Measurements from ENCODE around the gene HENMT1.

Gene HENMT1

GRCh38 chr1:108664481-108664880 lies 3.6 kb upstream of the HENMT1 start:
- Histone ChIP-seq H3K36me3 (ENCODE audit: insufficient read depth) (no peaks in the 10 kb centered on the region), H3K9ac (no peak overlapping the region), H3K27ac (no peak overlapping the region), H3K4me1 (ENCODE audit: low read depth, poor library complexity, severe bottlenecking) (no peaks in the 10 kb centered on the region), H4K20me1 (ENCODE audit: insufficient read depth) (no peaks in the 10 kb centered on the region), H3K79me2 (ENCODE audit: insufficient read depth, low read depth) (no peaks in the 10 kb centered on the region), H3K27me3 (ENCODE audit: insufficient read depth, low read depth) (no peaks in the 10 kb centered on the region), H3K4me3 (IDR thresholded peaks at IDR 0.05; ENCODE audit: insufficient read depth, low read depth, low read length) (no peak overlapping the region), H3K4me2 (no peak overlapping the region), H2AFZ (ENCODE audit: low read depth) (no peak overlapping the region)
- TF ChIP-seq, protein P1, sequence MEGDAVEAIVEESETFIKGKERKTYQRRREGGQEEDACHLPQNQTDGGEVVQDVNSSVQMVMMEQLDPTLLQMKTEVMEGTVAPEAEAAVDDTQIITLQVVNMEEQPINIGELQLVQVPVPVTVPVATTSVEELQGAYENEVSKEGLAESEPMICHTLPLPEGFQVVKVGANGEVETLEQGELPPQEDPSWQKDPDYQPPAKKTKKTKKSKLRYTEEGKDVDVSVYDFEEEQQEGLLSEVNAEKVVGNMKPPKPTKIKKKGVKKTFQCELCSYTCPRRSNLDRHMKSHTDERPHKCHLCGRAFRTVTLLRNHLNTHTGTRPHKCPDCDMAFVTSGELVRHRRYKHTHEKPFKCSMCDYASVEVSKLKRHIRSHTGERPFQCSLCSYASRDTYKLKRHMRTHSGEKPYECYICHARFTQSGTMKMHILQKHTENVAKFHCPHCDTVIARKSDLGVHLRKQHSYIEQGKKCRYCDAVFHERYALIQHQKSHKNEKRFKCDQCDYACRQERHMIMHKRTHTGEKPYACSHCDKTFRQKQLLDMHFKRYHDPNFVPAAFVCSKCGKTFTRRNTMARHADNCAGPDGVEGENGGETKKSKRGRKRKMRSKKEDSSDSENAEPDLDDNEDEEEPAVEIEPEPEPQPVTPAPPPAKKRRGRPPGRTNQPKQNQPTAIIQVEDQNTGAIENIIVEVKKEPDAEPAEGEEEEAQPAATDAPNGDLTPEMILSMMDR (conservative IDR thresholded peaks at IDR 0.05; ENCODE audit: low read depth, low read length): no peak

- Histone ChIP-seq H2AFZ (ENCODE audit: low read depth) (no peak overlapping the region), H3K27ac (no peak overlapping the region), H3K4me1 (ENCODE audit: low read depth, poor library complexity, severe bottlenecking) (no peaks in the 10 kb centered on the region), H3K4me3 (IDR thresholded peaks at IDR 0.05; ENCODE audit: insufficient read depth, low read depth, low read length) (no peak overlapping the region), H3K36me3 (ENCODE audit: insufficient read depth) (no peaks in the 10 kb centered on the region), H3K27me3 (ENCODE audit: insufficient read depth, low read depth) (no peaks in the 10 kb centered on the region), H3K9ac (no peak overlapping the region), H4K20me1 (ENCODE audit: insufficient read depth) (no peaks in the 10 kb centered on the region), H3K4me2 (no peak overlapping the region), H3K79me2 (ENCODE audit: insufficient read depth, low read depth) (no peaks in the 10 kb centered on the region)
- TF ChIP-seq, protein P1 (conservative IDR thresholded peaks at IDR 0.05; ENCODE audit: low read depth, low read length): no peak
Observed at GRCh38 chr1:108663074-108663473, 2.2 kb upstream of the HENMT1 start.

- no peak overlapping the region for H3K4me2 ChIP-seq
- no peaks in the 10 kb centered on the region for H3K36me3 ChIP-seq (ENCODE audit: insufficient read depth)
- TF ChIP-seq, protein P1 (conservative IDR thresholded peaks at IDR 0.05; ENCODE audit: low read depth, low read length): no peak
- no peaks in the 10 kb centered on the region for H3K4me1 ChIP-seq (ENCODE audit: low read depth, poor library complexity, severe bottlenecking)
- H4K20me1 ChIP-seq (ENCODE audit: insufficient read depth): no peaks in the 10 kb centered on the region
- H3K4me3 ChIP-seq (IDR thresholded peaks at IDR 0.05; ENCODE audit: insufficient read depth, low read depth, low read length): no peak overlapping the region
- no peak overlapping the region for H3K27ac ChIP-seq
- H3K9ac ChIP-seq: no peak overlapping the region
- no peaks in the 10 kb centered on the region for H3K27me3 ChIP-seq (ENCODE audit: insufficient read depth, low read depth)
- no peak overlapping the region for H2AFZ ChIP-seq (ENCODE audit: low read depth)
- no peaks in the 10 kb centered on the region for H3K79me2 ChIP-seq (ENCODE audit: insufficient read depth, low read depth)
Observed at GRCh38 chr1:108657356-108658080, 3.4 kb downstream of the HENMT1 start.

DNA sequence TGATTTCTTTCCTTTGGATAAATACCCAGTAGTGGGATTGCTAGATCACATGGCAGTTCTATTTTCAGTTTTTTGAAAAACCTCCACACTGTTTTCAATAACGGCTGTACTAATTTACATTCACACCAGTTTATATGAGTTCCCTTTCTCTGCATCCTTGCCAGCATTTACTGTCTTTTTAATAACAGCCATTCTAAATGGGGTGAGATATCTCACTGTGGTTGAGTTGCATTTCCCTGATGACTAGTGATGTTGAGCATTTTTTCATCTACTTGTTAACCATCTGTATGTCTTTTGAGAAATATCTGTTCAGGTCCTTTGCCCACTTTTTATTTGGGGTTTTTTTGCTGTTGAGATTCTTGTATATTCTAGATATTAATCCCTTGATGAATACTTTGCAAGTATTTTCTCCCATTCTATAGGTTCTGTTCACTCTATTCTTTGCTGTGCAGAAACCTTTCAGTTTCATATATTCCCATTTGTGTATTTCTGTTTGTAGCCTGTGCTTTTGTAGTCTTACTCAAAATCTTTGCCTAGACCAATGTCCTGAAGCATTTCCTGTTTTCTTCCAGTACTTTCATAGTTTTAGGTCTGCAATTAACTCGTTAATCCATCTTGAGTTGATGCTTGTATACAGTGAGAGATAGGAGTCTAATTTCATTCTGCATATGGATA lies 7.3 kb downstream of the HENMT1 start:
- H3K27me3 ChIP-seq (ENCODE audit: insufficient read depth, low read depth): no peaks in the 10 kb centered on the region
- H3K4me2 ChIP-seq: no peak overlapping the region
- no peaks in the 10 kb centered on the region for H3K79me2 ChIP-seq (ENCODE audit: insufficient read depth, low read depth)
- H4K20me1 ChIP-seq (ENCODE audit: insufficient read depth): no peaks in the 10 kb centered on the region
- no peak overlapping the region for H2AFZ ChIP-seq (ENCODE audit: low read depth)
- H3K36me3 ChIP-seq (ENCODE audit: insufficient read depth): no peaks in the 10 kb centered on the region
- no peak overlapping the region for H3K9ac ChIP-seq
- no peak overlapping the region for H3K27ac ChIP-seq
- H3K4me1 ChIP-seq (ENCODE audit: low read depth, poor library complexity, severe bottlenecking): no peaks in the 10 kb centered on the region
- H3K4me3 ChIP-seq (IDR thresholded peaks at IDR 0.05; ENCODE audit: insufficient read depth, low read depth, low read length): no peak overlapping the region
- TF ChIP-seq, protein P1 (conservative IDR thresholded peaks at IDR 0.05; ENCODE audit: low read depth, low read length): no peak
